PC-3 (cell line): Measurements from ENCODE around the gene NVL. TPM values are rescaled to one million over a fixed set of nuclear protein-coding genes. Genes with fewer than 3 reads are reported as not detected.
A peak's percentile ranks its signal among the peaks of the same experiment; 100 is the strongest.

Experiments
- ATAC-seq: fragments of 200-7000 bp; cut with Tn5 transposase; 2 replicates; pipeline ENCODE4 v1.9.1; 2020; ENCODE audit warnings: mild to moderate bottlenecking, moderate library complexity
- BruUV-seq: library from RNA; stranded (reverse); fragments of 400-500 nt; replicated peaks from 2 replicates; lab custom pipeline; 2021; lab: Mats Ljungman, UMichigan
- CTCF ChIA-PET: fragments of 300-600 bp; sonication (Branson Sonifier 250); formaldehyde crosslinking; loops from one replicate; lab custom pipeline; 2022; ENCODE audit warnings: antibody characterized with exemption; lab: Charles Lee
- POLR2A ChIA-PET: fragments of 300-600 bp; sonication (Branson Sonifier 250); formaldehyde crosslinking; loops from one replicate; lab custom pipeline; 2022; ENCODE audit warnings: antibody characterized with exemption; ENCODE audit not compliant: unreplicated experiment; lab: Charles Lee
- DNase-seq: peaks from one replicate; pipeline ENCODE4 v3.0.0-alpha.2; 2015
- H2AFZ ChIP-seq: fragments of 300-600 bp; sonication (generic); 2 replicates; pipeline ENCODE4 v1.6.0; 2016; ENCODE audit warnings: antibody characterized with exemption, low read length
- H3F3A ChIP-seq: fragments of 300-600 bp; sonication (generic); one replicate; pipeline ENCODE4 v1.6.0; 2017; ENCODE audit warnings: antibody characterized with exemption, low read length, control low read depth, mild to moderate bottlenecking; ENCODE audit not compliant: unreplicated experiment
- H3K27ac ChIP-seq: fragments of 300-600 bp; sonication (generic); 2 replicates; pipeline ENCODE4 v1.5.1; 2016; ENCODE audit warnings: mild to moderate bottlenecking, low read length
- H3K27me3 ChIP-seq: fragments of 300-600 bp; sonication (generic); 2 replicates; pipeline ENCODE4 v1.6.1; 2016; ENCODE audit warnings: low read length, mixed read lengths
- H3K36me3 ChIP-seq: fragments of 300-600 bp; sonication (generic); 2 replicates; pipeline ENCODE4 v1.6.1; 2016; ENCODE audit warnings: low read depth, mixed run types, low read length, mixed read lengths
- H3K4me1 ChIP-seq: fragments of 300-600 bp; sonication (generic); 2 replicates; pipeline ENCODE4 v1.5.1; 2016; ENCODE audit warnings: low read length; ENCODE audit not compliant: insufficient read depth
- H3K4me2 ChIP-seq: fragments of 300-600 bp; sonication (generic); 2 replicates; pipeline ENCODE4 v1.6.0; 2016; ENCODE audit warnings: low read length
- H3K4me3 ChIP-seq: fragments of 300-600 bp; sonication (generic); 2 replicates; pipeline ENCODE4 v1.5.1; 2016; ENCODE audit warnings: mild to moderate bottlenecking, low read length, mixed read lengths
- H3K79me2 ChIP-seq: fragments of 300-600 bp; sonication (generic); 2 replicates; pipeline ENCODE4 v1.6.1; 2017; ENCODE audit warnings: low read length, mixed read lengths
- H3K9ac ChIP-seq: fragments of 300-600 bp; sonication (generic); 2 replicates; pipeline ENCODE4 v1.6.0; 2016; ENCODE audit warnings: mild to moderate bottlenecking, low read length
- H3K9me2 ChIP-seq: fragments of 300-600 bp; sonication (generic); replicated peaks from 2 replicates; pipeline ENCODE4 v1.6.1; 2016; ENCODE audit warnings: mixed run types, low read length, mixed read lengths
- H3K9me3 ChIP-seq: fragments of 300-600 bp; sonication (generic); 2 replicates; pipeline ENCODE4 v1.6.1; 2016; ENCODE audit warnings: low read length, mixed read lengths
- H4K20me1 ChIP-seq: fragments of 300-600 bp; sonication (generic); 2 replicates; pipeline ENCODE4 v1.6.1; 2016; ENCODE audit warnings: low read length, mixed read lengths
- CTCF ChIP-seq: fragments of 300-600 bp; sonication (generic); conservative IDR thresholded peaks from 2 replicates; pipeline ENCODE4 v1.5.1; 2017; ENCODE audit warnings: antibody characterized with exemption, low read depth, mild to moderate bottlenecking, low read length
- EZH2 ChIP-seq: fragments of 300-600 bp; sonication (generic); IDR thresholded peaks from one replicate; pipeline ENCODE4 v1.6.1; 2017; ENCODE audit warnings: antibody characterized with exemption, mild to moderate bottlenecking, low read length; ENCODE audit not compliant: unreplicated experiment
- EZH2phosphoT487 ChIP-seq: fragments of 300-600 bp; sonication (generic); IDR thresholded peaks from 2 replicates; pipeline ENCODE4 v1.6.1; 2018; ENCODE audit warnings: mild to moderate bottlenecking, antibody characterized with exemption, low read length, borderline replicate concordance
- intact Hi-C: fragments of 100-400 bp; cut with micrococcal nuclease; formaldehyde crosslinking; loops from 2 replicates; pipeline ENCODE4 v1.9.0; 2023
- total RNA-seq: library from RNA; depleted of rRNA; stranded (reverse); fragments of >200 nt; gene quantifications from 2 replicates; pipeline ENCODE4 v1.2.3, GENCODE V29; 2014

The NVL gene
- total RNA-seq, 1 experiment from 2014 or later: 37.1 TPM

GRCh38 chr1:224282140-224282539 lies 47.8 kb downstream of the NVL start:
- intact Hi-C loops: no loop called here
- ATAC-seq (no peak), DNase-seq (peak; percentile 14)
- no TSS peak for BruUV-seq
- H4K20me1 ChIP-seq: no peaks in the 10 kb centered on the region
- no peaks in the 10 kb centered on the region for H3K27me3 ChIP-seq
- H3K36me3 ChIP-seq: peaks cover 44% of the 10 kb centered on the region
- no peaks in the 10 kb centered on the region for H3K9me3 ChIP-seq
- H3F3A ChIP-seq: no peaks in the 10 kb centered on the region
- H3K27ac ChIP-seq: no peak overlapping the region
- TF ChIP-seq EZH2phosphoT487: no peak
- TF ChIP-seq EZH2: no peak
- no peak for TF ChIP-seq CTCF
- H3K4me1 ChIP-seq: no peaks in the 10 kb centered on the region; the same call in 1 of the 2 replicates
- H3K4me2 ChIP-seq: no peak overlapping the region
- ChIA-PET POLR2A (no interaction called here), CTCF (no interaction called here)
- H3K4me3 ChIP-seq: no peak overlapping the region
- no peak overlapping the region for H2AFZ ChIP-seq
- H3K79me2 ChIP-seq: no peaks in the 10 kb centered on the region
- H3K9me2 ChIP-seq: no peaks in the 10 kb centered on the region
- H3K9ac ChIP-seq: no peak overlapping the region

- ATAC-seq (peak; percentile 89), DNase-seq (no peak)
- no TSS peak for BruUV-seq
- POLR2A ChIA-PET: interaction anchor here (0.6 kb wide), 2 partner anchors 13 to 126 kb away, joined by 3 read pairs; no protein-coding TSS in a partner anchor
- H3K79me2 ChIP-seq: no peaks in the 10 kb centered on the region
- CTCF ChIA-PET: interaction anchor here (1.3 kb wide), 1 partner anchor 124 kb away, joined by 10 read pairs; no protein-coding TSS in a partner anchor
- no peaks in the 10 kb centered on the region for H3K9me2 ChIP-seq
- H2AFZ ChIP-seq: no peak overlapping the region
- no peaks in the 10 kb centered on the region for H3F3A ChIP-seq
- intact Hi-C loops: loop anchor here (2.0 kb wide), 1 partner anchor 56 kb away; no protein-coding TSS in a partner anchor
- H3K27ac ChIP-seq: no peak overlapping the region
- H3K4me1 ChIP-seq: peaks cover 7% of the 10 kb centered on the region; the same call in 1 of the 2 replicates
- H3K4me2 ChIP-seq: no peak overlapping the region
- H3K36me3 ChIP-seq: peaks cover 24% of the 10 kb centered on the region
- TF ChIP-seq EZH2 (no peak), EZH2phosphoT487 (no peak), CTCF (no peak)
- no peak overlapping the region for H3K4me3 ChIP-seq
- H3K27me3 ChIP-seq: no peaks in the 10 kb centered on the region
- H3K9me3 ChIP-seq: no peaks in the 10 kb centered on the region
- H4K20me1 ChIP-seq: 0 out of 2 replicates have a peak, but pooled peaks cover 3% of the 10 kb centered on the region
- no peak overlapping the region for H3K9ac ChIP-seq
These were observed 53.0 kb downstream of the NVL start for GRCh38 chr1:224276771-224277487.

GRCh38 chr1:224274970-224275626 lies 54.9 kb downstream of the NVL start:
- no TSS peak for BruUV-seq
- Histone ChIP-seq H3K27ac (no peak overlapping the region), H3K4me1 (peaks cover 7% of the 10 kb centered on the region; the same call in 1 of the 2 replicates), H3K79me2 (no peaks in the 10 kb centered on the region), H3F3A (no peaks in the 10 kb centered on the region), H3K4me3 (no peak overlapping the region), H3K9me2 (no peaks in the 10 kb centered on the region), H3K9ac (no peak overlapping the region), H3K4me2 (no peak overlapping the region), H4K20me1 (0 out of 2 replicates have a peak, but pooled peaks cover 3% of the 10 kb centered on the region), H3K36me3 (peaks cover 15% of the 10 kb centered on the region), H2AFZ (no peak overlapping the region), H3K27me3 (no peaks in the 10 kb centered on the region), H3K9me3 (no peaks in the 10 kb centered on the region)
- TF ChIP-seq EZH2: no peak
- DNase-seq (no peak), ATAC-seq (no peak)
- POLR2A ChIA-PET: no interaction called here
- CTCF ChIA-PET: no interaction called here
- intact Hi-C loops: no loop called here
